ENCODE measurements around the gene GANAB.

GRCh38 chr11:62677714-62678113, 31.3 kb upstream of the GANAB start:
- TF ChIP-seq, protein P1, sequence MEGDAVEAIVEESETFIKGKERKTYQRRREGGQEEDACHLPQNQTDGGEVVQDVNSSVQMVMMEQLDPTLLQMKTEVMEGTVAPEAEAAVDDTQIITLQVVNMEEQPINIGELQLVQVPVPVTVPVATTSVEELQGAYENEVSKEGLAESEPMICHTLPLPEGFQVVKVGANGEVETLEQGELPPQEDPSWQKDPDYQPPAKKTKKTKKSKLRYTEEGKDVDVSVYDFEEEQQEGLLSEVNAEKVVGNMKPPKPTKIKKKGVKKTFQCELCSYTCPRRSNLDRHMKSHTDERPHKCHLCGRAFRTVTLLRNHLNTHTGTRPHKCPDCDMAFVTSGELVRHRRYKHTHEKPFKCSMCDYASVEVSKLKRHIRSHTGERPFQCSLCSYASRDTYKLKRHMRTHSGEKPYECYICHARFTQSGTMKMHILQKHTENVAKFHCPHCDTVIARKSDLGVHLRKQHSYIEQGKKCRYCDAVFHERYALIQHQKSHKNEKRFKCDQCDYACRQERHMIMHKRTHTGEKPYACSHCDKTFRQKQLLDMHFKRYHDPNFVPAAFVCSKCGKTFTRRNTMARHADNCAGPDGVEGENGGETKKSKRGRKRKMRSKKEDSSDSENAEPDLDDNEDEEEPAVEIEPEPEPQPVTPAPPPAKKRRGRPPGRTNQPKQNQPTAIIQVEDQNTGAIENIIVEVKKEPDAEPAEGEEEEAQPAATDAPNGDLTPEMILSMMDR (IDR thresholded peaks at IDR 0.05), result no peak
- TF ChIP-seq POLR2A (IDR thresholded peaks at IDR 0.05), result no peak

Measured in thyroid gland (tissue), 4 donors.